CD4-positive, alpha-beta T cell treated with Interleukin-15 for 1 hour (primary cell): Measurements from ENCODE around the gene PROM2.
"Not testable (repeated sequence)": the region's sequence is repeated elsewhere in the genome, so short reads cannot be mapped to it uniquely, and the experiment has no call there.

Source experiments
- DNase-seq: peaks from one replicate; pipeline ENCODE4 v3.0.0-alpha.2; 2020

Gene PROM2

DNA sequence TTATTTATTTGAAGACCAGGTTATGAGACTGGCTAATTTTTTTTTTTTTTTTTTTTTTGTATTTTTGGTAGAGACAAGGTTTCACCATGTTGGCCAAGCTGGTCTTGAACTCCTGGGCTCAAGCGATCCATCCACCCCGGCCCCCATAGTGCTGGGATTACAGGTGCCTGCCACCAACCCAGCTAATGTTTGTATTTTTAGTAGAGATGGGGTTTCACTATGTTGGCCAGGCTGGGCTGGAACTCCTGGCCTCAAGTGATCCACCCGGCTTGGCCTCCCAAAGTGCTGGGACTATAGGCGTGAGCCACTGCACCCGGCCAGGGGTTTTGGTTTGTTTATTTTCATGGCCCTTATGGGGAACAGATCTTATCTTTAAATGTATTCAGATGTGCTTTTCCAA lies 4.5 kb upstream of the PROM2 start:
- not testable (repeated sequence) for DNase-seq

DNA sequence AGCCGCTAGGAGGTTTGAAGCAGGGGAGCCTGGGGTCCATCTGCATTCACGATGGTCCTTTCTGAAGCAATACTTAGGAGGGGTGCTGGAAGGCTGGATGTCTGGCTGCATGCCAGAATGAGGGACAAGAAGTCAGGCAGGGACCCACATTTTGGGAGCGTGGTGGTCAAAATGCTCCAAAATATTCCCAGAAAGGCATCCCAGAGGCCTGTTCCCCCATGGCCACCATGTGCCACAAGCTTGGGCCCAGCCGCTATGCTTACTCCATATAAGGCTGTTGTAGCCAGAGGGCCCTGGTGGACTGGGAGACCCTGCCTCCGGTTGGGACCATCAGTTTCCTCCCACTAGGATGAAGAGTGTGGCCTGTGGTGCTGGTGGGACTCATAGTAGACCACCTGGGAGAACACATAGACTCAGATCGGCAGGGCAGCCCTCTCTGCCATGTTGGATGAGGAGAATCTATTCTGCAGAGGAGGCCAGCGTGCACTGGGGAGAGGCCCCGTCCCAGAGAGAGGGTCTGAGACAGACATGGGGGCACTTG lies 3.6 kb upstream of the PROM2 start:
- no peak for DNase-seq

GRCh38 chr2:95271381-95271971 lies 2.8 kb upstream of the PROM2 start:
- DNase-seq, result no peak

DNA sequence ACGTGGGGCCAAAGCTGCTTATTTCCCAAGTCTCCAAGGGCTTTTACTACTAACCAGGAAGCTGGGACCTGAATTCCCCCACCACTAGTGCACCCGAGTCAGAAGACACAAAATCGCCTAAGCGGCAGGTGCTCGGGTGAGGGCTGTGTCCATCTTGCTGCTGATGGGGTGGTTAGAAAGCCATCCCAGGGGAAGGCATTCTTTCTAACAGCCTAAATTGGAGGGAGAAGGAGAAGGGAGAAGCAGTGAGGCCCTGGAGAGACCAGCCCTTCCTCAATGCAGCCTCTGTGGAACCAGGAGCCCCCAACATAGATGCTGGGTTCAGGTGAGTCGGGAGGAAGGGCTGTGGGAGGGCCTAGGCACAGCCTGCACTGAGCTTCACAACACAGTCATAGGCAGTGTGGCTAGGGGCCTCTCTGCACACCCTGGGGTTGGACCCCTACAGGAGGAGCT lies 1.9 kb upstream of the PROM2 start:
- no peak for DNase-seq

DNA sequence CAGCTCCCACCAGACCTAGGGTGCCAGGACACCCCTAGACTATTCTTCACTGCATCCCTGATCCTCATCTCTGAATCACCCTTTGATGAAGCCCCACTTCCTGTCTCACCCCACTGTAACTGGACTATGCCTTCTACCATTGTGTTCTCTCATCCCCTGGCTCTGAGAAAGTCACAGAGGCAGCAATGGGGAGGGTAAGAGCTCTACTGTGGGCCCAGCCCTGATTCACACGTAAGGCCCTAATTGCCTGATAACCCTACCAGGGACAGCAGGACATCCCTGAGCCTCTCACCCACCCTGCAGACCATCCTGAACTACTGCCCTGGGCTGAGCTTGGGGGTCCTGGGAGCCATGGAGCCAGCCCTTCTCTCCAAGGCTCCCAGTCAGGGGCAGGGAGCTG lies 1.5 kb upstream of the PROM2 start:
- DNase-seq, result peak; percentile 6

DNA sequence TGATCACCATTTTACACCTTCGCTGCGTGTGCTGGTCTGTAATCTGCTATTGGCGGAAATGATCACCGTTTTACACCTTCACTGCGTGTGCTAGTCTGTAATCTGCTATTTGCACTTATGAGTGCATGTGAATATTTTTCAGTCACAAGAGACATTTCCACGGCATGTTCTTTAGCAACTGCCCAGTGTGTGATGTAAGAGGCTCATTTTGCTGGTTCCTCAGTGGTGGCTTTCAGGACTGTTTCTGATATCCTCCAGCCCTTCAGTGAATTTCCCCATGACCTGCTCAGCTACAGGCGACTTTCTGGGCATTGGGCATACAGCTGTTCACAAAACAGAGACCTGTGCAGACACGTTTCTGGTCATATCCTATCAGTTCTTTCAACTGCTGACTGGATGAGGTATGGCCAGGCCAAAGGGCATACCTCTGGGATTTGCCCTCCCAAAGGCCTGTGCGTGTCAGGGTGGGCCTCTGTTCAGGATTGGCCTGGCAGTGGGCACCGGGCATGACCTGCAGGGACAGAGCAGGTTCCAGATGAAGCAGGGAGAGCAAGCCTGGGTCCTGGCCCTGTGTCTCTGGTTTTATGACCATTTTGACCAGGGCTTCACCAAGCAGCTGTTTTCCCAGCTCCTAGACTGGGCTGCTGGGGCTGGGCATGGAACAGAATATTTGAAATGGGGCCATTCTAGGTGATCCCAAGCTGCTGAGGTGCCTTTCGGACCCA lies 521 bp upstream of the PROM2 start:
- no peak for DNase-seq

- no peak for DNase-seq
Observed at GRCh38 chr2:95275151-95275515, 884 bp downstream of the PROM2 start.

GRCh38 chr2:95275601-95276243 lies 1.5 kb downstream of the PROM2 start:
- peak; percentile 14 for DNase-seq

DNA sequence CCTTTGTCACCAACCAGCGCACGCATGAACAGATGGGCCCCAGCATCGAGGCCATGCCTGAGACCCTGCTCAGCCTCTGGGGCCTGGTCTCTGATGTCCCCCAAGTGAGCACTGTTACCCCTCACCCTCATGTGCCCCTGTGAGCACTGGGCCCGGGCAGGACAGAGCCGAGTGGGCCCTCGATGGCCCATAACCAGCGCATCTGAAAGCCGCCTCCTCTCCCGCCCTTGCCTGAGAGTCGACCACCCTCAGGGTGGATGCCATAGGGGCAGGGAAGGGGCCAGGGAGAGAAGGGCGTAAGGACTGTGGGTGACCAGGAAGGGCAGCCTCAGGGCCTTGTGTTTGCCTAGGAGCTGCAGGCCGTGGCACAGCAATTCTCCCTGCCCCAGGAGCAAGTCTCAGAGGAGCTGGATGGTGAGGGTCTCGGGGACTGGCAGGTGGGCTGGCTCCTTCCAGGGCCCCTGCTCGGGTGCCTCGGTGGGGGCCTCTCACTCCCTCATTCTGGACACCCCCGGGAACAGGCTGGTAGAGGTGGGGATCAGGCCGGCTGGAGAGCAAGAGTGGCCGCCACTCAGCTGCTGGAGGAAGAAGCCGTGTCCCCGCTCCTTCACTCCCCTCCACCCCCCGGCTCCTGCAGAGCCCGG lies 2.1 kb downstream of the PROM2 start:
- peak; percentile 9 for DNase-seq

- no peak for DNase-seq
Observed at GRCh38 chr2:95276888-95277245, 2.6 kb downstream of the PROM2 start.

DNA sequence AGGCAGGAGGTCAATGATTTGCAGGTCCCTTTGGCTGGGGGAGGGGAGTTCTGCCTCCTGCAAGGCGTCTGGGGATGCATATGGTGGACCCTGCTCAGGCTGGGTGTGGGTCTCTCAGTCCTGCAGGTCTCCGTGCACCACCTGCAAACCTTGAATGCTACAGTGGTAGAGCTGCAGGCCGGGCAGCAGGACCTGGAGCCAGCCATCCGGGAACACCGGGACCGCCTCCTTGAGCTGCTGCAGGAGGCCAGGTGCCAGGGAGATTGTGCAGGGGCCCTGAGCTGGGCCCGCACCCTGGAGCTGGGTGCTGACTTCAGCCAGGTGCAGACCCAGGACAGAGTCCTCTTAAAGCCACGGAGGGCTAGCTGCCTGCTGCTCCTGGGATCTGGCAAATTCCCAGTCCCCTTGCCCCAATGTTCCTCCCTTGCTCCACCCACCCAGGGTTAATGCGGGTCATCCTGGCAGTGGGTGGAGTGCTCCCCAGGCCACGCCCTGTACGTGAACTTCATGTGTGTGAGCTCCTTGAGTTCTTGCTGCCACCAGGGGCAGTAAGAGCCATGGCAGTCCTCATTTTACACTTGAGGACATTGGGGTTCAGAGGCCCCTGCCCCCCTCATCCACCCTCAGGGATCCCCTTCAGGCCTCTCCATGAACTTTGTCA lies 3.1 kb downstream of the PROM2 start:
- DNase-seq, result no peak

GRCh38 chr2:95278051-95278471 lies 3.8 kb downstream of the PROM2 start:
- DNase-seq, result no peak

DNA sequence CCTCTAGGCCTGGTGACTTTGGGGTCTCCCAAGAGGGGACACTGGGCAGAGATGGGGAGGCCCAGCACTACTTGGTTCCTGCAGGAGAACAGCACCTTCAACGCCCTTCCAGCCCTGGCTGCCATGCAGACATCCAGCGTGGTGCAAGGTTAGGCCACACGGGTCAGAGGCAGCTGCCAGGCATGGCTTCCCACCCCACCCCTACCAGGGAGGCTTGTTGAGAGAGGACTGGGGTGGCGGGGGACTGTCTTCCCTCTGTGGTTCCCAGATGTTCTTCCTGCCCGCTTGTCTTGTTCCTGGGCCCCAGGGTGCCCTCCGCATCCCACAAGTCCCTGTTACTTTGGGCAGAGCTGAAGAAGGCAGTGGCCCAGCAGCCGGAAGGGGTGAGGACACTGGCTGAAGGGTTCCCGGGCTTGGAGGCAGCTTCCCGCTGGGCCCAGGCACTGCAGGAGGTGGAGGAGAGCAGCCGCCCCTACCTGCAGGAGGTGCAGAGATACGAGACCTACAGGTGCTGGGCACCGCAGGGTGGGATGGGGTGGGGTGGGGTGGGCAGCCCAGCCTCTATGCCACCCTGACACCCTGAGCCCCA lies 4.5 kb downstream of the PROM2 start:
- no peak for DNase-seq

- DNase-seq, result no peak
Observed at GRCh38 chr2:95279435-95280035, 5.3 kb downstream of the PROM2 start.

GRCh38 chr2:95281071-95281470 lies 6.8 kb downstream of the PROM2 start:
- DNase-seq, result no peak

DNA sequence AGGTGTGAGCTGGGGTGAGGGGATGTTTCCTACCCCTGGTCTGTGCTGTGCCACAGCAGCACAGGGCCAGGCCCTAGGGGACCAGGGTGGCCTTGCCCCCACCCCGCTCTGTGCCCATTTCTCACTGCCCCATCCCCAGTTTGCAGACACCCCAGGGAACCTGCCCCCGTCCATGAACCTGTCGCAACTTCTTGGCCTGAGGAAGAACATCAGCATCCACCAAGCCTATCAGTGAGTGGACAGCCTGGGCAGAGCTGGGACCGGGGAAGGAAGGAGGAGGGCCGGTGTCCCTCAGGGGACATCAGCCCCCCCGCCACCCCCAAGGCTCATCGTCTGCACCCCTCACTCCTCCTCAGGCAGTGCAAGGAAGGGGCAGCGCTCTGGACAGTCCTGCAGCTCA lies 7.5 kb downstream of the PROM2 start:
- DNase-seq, result no peak

GRCh38 chr2:95282458-95282857 lies 8.2 kb downstream of the PROM2 start:
- no peak for DNase-seq

DNA sequence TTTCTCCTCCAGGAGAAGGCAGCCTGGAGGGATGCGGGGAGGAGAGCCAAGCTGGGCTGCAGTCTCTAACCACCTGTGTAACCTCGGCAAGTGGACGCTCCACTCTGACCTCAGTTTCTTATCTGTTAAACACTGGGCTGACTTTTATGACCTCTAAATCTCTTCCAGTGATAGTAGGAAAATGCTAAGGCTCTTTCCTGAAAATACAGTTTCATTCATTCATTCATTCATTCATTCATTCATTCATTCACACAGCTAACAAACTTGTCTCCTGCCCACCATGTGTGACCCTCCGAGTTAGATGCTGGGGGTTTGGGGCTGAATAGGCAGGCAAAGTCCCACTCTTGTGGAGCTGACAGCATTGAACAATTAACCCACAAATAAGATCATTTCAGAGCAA lies 9.3 kb downstream of the PROM2 start:
- no peak for DNase-seq

DNA sequence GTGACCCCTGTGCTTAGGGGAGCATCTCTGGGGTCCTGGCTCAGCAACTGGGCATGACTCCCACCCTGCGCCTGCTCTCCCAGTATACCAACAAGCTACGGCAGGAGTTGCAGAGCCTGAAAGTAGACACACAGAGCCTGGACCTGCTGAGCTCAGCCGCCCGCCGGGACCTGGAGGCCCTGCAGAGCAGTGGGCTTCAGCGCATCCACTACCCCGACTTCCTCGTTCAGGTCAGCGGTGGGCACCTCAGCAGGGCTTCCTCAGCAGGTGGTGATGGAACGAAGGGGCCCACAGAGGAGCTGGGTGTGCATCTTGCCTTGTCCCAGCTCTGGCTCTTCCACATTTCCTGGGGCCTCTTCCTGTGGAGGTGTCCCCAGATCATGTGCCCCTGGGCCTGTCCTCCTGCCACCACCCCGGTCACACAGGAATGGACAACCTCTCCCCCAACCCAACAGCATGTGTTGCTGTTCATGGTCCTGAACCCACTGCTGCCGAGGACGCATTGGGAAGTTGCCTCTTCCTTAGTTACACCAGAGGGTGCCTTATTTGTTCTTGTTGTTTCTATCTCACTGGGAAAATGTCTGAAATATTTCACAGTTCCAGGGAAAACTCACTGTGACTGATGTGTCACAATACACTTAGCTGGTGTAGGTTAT lies 10.8 kb downstream of the PROM2 start:
- DNase-seq, result no peak

DNA sequence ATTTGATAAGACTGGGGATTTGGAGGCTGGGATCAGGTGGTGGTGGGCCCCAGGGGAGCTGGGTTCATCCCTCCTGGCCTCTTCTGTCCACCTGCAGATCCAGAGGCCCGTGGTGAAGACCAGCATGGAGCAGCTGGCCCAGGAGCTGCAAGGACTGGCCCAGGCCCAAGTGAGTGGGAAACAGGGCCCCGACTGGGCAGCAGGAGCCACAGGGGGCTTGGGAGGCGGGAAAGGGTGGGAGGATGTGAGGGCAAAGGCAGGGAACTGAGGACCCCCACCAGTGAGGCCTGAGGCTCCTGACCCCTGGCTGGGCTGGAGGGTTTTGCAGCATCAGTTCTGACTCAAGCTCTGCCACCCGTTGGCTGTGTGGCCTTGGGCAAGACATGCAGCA lies 11.3 kb downstream of the PROM2 start:
- no peak for DNase-seq

DNA sequence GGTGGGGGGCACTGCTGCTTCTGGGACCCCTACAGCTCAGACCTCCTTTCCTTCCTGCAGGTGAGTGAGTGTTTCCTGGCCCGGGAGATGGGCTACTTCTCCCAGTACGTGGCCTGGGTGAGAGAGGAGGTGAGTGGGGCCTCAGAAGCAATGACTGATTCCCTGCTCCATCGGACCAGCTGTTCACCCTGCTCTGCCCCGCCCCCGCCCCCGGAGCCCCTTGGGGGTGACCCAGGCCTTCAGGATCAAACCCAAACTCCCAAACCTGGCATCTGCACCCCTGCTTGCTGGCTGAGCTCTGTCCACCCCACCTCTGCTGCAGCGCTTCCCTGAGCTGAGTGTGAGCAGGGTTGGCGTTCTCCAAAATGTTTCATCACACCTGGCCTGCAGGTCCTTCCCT lies 13.1 kb downstream of the PROM2 start:
- no peak for DNase-seq

DNA sequence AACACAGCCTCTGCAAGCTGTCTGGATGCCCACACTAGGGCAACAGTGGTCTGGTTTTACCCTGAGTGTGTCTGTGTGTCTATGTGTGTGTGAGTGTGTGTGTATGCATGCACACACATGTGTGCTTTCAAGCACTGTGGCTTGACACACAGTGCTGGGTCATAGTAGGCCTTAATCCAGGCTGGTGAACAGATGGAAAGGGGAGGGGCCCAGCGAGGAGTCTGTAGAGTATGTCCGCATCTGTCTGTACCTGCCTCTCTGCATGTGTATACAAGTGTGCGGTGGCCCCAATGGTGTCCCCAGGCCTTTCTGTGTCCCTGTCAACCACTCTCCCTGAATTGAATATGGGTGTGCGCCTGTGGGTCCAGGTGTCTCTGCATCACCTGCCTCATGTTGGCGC lies 13.6 kb downstream of the PROM2 start:
- DNase-seq, result no peak
